GM19035 (cell line): ENCODE measurements around the gene GP5.

Experiments
- ATAC-seq: cut with Tn5 transposase; IDR thresholded peaks from one replicate; pipeline ENCODE4 v1.9.1; 2021; ENCODE audit not compliant: unreplicated experiment

Gene GP5

DNA sequence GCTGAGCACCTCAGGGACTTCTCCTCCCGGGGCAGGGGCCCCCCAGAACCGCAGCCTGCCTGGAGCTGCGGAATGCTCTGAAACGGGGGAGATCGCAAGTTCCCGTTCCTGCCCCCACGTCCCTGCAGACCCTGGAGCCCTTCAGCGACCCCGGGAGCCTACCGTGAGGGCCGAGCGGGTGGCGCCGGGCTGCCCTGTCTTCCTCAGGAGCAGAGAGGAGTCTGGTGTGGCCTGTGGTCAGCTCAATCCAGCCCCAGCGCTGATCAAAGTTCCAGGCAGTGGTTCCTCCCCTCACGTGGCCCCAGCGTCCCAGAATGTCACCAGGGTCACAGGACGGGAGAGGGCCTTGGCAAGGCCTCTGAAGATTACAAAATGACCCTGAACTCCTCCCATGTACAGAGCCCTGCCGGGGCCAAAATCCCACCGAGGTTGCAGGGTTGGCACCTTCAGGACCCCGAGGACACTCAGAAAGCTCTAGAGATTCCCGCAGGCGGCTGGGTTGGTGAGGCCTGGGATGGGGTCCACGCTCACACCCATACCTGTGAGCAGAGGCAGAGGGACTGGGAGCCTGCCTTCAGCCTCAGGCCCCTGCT, 47.9 kb downstream of the GP5 start, which contains the start of gene CPN2:
Gene CPN2 (minus strand): TSS at position 249 of the 593 bp plus-strand sequence. CDS start 8,626 bp downstream, outside the sequence.
- ATAC-seq: no peak

DNA sequence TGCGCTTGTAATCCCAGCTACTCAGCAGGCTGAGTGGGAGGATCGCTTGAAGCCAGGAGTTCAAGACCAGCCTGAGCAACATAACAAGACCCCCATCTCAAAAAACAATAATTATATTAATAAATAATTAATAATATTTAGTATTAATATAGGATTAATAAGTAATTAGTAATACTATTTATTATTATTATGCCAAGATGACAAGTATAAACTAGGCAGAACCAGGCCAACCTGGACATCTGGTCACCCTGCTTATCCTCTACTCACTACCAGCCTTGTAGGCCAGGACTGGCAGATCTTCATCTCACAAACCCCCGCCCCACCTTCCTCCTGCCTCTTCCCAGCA, 48.4 kb downstream of the GP5 start:
- ATAC-seq: no peak

DNA sequence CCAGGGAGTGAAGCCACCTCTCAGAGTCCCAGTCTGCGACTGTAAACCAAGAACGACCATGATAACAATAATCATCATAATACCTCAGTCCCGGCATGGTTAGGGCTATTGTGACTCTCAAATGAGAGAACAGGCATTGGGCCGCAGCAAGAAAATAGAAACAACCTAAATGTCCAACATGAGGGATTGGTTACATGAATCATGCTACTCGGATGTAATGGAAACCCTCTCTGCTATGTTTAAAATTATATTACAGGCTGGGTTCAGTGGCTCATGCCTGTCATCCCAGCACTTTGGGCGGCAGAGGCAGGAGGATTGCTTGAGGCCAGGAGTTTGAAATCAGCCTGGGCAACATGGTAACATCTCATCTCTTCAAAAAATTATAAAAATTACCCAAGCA, 50.7 kb downstream of the GP5 start:
- no peak for ATAC-seq

DNA sequence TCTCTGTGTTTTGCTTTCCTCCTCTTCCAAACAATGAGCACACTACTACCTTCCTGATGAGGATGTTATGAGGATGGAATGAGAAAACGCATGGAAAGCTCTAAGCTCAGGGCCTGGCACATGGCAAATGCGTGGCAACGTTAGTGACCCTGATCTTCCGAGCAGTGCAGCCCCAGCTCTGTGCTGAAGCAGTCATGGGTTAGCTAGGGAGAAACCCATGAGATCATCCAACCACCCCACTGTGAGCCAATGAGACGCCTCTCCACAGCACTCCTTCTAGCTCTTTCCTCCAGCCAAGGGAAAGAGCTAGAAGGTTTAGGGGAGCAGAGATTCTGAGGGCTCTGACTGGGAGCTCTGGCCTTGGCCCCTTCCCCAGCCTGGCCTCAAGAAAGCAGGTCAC, 52.4 kb downstream of the GP5 start:
- ATAC-seq: no peak

GRCh38 chr3:194346035-194346434, 53.0 kb downstream of the GP5 start:
- ATAC-seq: no peak
